GM13977 (cell line): Measurements from ENCODE around the gene USP19.

ENCODE experiments used
- DNase-seq: peaks from one replicate; pipeline ENCODE4 v3.0.0; 2012; ENCODE audit warnings: low spot score
- in situ Hi-C: fragments of 300-500 bp; cut with MboI; formaldehyde crosslinking; loops from one replicate; pipeline ENCODE4 v1.12.0; 2022; ENCODE audit warnings: low sequenced_read_pairs, low pct_unique_long_range_greater_than_20kb, mixed read lengths, inconsistent platforms; ENCODE audit not compliant: unreplicated experiment
- TF ChIP-seq, protein P1 (sequence below): IDR thresholded peaks from 2 replicates; pipeline ENCODE4 v1.5.1; 2012; ENCODE audit warnings: mild to moderate bottlenecking, control low read depth; ENCODE audit not compliant: insufficient read depth; ENCODE audit errors: extremely low read depth, missing control alignments

USP19 gene

GRCh38 chr3:49093853-49094767 lies 26.5 kb downstream of the USP19 start, which contains the start of gene QRICH1:
QRICH1 (minus strand) TSS chr3:49094071; CDS start chr3:49077017, 17,054 bp downstream.
- in situ Hi-C loops, result no loop called here
- TF ChIP-seq, protein P1, sequence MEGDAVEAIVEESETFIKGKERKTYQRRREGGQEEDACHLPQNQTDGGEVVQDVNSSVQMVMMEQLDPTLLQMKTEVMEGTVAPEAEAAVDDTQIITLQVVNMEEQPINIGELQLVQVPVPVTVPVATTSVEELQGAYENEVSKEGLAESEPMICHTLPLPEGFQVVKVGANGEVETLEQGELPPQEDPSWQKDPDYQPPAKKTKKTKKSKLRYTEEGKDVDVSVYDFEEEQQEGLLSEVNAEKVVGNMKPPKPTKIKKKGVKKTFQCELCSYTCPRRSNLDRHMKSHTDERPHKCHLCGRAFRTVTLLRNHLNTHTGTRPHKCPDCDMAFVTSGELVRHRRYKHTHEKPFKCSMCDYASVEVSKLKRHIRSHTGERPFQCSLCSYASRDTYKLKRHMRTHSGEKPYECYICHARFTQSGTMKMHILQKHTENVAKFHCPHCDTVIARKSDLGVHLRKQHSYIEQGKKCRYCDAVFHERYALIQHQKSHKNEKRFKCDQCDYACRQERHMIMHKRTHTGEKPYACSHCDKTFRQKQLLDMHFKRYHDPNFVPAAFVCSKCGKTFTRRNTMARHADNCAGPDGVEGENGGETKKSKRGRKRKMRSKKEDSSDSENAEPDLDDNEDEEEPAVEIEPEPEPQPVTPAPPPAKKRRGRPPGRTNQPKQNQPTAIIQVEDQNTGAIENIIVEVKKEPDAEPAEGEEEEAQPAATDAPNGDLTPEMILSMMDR, result peak; percentile 59

GRCh38 chr3:49092938-49093852 lies 27.4 kb downstream of the USP19 start:
- in situ Hi-C loops, result no loop called here
- TF ChIP-seq, protein P1, result no peak
- DNase-seq, result peak; percentile 86

More at GRCh38 chr3:49093853-49094767, 26.5 kb downstream of the USP19 start, which contains the start of gene QRICH1:
- DNase-seq, result peak; percentile 94

- DNase-seq, result no peak
- in situ Hi-C loops, result no loop called here
- TF ChIP-seq, protein P1, result no peak
Measured at GRCh38 chr3:49081429-49081828, 39.2 kb downstream of the USP19 start.

GRCh38 chr3:49079270-49079669 lies 41.4 kb downstream of the USP19 start:
- in situ Hi-C loops, result no loop called here
- no peak for DNase-seq
- TF ChIP-seq, protein P1, result no peak

GRCh38 chr3:49076646-49077045 lies 44.0 kb downstream of the USP19 start:
- in situ Hi-C loops, result no loop called here
- TF ChIP-seq, protein P1, result no peak
- no peak for DNase-seq

DNA sequence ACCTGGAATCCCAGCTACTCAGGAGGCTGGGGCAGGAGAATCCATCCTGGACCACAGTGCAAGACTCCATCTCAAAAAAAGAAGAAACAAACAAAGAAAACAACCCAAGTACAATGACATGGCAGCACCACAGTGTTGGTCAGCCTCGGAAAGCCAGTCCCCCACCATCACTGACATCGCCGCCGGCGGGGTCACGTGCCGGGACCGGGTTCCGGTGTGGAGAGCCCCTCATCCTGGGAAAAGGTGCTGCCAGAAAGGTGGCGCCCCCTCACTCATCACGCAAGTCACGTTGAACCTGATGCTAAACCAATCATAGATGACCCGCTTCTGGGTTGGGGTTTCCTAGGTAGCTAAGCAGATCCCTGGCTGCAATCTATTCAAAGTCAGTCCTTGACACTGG lies 44.5 kb downstream of the USP19 start:
- in situ Hi-C loops, result no loop called here
- TF ChIP-seq, protein P1, result no peak
- DNase-seq, result no peak
